HG03558 (cell line): ENCODE data around the gene ESRRG.

Source experiments
- ATAC-seq: cut with Tn5 transposase; IDR thresholded peaks from one replicate; pipeline ENCODE4 v1.9.1; 2021; ENCODE audit warnings: moderate number of reproducible peaks; ENCODE audit not compliant: unreplicated experiment; ENCODE audit errors: extremely low read depth

Gene ESRRG

DNA sequence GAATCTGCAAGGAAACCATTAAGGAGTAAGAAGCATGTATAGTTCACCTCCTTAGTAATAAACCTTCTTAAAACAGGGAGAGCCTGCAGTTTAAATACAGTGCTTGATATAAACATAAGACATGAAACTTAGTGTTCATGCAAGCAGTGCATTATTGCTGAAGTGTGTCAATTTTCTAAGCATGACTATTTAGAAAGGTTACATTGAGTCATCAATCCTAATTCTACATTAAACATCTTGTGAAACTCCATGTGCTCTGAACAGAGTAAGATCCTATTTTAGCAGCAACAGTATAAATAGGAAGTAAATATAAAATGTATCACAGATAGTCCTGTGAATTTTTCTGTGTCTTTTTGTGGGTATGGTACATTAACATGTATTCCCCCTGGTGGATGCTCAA is 135.5 kb downstream of the ESRRG start:
- no peak for ATAC-seq

DNA sequence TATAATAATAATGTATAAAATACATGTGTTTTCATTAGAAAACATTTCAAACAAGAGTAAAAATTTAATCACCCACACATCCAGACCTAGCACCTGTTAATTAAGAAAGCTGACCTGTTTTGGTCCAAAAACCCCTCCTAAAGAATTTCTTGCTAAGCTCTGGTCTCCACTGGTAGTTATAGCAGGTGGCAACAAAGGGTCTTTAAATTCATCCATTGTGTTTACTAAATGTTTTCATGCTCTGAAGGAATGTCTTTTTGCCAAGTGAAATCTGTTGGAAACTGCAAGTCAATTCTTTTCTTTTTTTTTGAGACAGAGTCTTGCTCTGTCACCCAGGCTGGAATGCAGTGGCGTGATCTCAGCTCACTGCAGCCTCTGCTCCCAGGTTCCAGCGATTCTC is 141.1 kb downstream of the ESRRG start:
- no peak for ATAC-seq

DNA sequence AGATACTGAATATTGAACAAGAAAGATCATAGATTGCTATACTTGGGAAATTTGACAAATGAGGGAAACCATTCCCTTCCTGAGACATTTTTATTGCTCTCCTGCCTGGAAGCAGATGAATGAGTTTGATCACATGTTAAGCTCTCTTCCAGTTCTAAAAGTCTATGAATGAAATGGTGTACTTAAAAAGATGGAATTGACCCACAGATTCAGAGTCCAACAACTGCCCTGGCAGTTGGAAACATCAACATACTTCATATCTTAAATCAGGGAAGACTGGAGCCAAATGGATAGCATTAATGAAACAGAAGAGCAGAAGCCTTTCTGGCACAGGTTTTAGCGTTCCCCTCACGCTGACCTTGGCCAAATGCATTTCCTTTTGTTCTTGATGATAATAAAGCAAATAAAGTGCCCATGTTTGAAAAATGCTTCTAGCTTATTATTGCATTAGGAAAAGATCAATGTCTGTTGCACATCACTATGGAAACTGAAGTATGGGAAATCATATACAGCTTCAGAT is 142.6 kb downstream of the ESRRG start:
- ATAC-seq, result no peak

DNA sequence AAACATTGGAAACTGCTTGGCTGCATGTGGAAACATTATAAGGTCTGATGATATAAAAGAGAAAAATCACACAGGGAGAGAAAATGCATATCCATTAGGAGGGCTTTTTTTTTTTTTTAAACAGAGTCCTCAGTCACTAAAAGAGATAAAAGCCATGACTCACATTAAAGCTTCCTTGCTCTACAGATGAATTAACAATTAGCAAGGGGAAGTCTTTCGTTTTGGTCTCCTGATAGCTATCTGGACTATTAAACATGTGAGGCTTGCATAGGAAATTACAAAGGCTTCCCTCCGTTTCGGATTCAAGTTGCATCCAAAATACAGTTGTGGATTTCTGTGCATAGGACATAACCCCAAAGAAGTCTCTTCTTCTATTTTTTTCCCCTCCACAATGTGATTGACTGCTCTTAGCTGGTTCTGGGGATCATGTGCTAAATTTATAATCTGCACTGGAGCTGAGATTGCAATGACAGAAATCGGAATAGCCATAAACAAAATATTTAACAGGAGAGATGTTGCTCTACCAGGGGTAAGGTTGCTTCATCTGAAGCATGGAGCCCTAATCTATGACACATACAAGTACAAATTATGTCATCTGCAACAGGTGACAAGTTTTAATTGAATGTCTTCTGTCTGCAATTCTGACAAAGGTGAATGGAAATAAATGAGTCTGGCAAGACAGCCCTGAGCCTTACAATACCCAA is 146.8 kb downstream of the ESRRG start:
- ATAC-seq, result no peak

DNA sequence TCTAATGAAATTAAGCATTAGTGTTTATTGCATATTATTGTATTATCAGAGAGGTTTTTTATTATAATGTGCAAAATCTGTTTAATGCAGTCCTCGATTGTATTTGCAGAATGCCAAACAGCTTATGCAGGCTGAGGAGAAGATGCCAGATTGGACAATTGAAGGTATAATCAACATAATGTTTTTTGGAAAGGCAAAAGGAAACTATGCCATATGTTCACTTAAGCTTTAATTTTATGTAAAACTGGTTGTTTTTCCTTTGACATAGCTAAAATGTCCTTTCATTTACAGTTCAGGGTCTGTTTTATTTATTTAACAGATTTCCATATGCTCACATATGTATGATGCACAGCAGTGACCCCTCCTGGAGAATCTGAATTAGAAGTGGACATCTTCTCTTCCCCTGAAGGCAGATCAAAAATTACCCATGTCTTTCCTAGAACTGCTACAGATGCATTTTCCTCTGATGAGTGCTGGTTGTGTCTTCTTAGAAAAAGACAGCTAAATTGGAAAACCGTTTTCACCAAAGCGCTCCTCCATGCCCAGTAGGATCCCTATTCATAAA is 156.5 kb downstream of the ESRRG start:
- no peak for ATAC-seq

DNA sequence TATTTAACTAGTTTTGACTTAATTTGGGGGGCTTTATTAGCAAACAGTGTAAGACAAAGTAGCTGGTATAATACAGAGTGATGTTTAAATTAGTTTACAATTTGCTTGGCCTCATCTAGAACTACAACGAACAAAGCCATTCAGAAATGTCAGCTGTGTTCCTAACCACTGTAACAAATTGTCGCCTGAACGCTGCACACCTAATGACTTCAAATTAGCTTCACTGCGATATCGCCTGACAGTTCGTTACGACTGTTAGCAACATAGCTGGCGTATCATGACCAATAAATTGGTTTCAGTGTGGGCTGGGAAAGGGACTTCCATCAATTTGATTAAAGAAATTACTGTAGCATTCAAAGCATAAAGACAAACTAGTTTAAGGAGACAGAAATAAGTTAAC is 160.1 kb downstream of the ESRRG start:
- ATAC-seq, result no peak

DNA sequence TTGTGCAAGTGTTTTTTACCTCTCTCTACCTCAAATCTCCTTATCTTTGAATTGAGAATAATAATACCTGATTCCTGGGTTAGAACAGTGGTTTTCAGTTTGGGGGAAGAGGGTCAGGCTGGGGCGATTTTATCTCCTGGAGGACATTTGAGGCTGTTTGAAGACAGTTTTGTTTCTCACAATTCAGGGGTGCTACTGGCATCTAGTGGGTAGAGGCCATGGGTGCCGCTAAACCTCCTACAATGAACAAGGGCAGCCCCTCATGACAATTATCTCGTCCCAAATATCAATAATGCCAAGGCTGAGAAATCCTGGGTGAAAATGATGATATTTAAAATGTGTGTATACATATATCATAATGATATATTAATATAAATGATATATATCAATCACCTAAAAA is 160.8 kb downstream of the ESRRG start:
- ATAC-seq, result no peak

DNA sequence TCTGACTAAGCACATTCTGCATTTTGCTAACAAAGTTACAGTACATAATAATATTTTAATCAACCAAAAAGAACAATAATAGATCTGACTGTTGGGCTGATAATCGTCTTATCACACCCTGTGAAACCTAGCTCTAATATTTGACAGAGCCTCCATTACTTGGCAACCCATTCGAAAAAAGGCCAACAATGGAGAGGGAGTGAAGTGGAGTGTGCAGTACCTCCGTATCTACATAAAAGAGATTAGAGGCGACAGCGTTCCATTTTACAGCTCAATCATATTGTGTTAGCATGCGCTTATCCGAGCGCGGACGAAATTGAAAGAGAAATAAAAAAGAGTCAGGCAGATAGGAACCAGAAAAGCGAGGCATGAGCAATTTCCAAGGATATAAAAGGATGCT is 162.7 kb downstream of the ESRRG start:
- ATAC-seq, result no peak

DNA sequence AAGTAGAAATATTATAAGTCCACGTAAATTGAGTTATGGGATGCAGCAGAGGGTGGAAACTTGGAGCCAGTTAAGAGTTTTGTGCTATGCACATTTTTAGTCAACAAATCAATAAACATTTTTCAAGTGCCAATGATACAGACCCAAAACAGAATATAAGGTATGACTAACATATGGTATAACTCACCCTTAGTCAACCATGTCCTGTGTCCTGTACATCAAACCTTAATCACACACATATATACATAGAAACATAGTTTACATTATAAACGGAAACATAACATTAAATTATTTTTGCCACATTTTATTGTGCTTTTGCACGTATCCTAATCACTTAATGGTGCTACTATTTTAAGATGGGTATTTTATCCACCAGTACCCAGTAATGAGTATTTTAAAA is 163.9 kb downstream of the ESRRG start:
- no peak for ATAC-seq

DNA sequence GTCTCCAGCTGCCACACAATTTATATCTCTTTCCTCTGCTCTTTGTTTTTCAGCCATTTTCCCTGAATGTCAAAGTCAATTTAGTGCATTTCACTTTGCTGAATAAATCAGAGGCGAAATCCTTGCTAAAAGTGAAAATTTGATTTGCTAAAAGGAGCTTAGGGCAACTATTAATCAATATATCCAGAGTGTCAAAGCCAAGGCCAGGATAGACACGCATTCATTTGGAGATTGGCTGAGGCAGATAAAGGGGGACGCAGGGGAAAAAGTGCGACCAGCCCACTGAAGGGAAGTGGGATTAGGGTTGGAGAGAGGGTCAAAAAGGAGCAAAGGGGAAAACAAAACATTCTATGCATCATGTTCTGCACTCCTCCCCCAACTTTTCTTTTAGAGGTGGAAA is 167.6 kb downstream of the ESRRG start:
- ATAC-seq, result no peak

DNA sequence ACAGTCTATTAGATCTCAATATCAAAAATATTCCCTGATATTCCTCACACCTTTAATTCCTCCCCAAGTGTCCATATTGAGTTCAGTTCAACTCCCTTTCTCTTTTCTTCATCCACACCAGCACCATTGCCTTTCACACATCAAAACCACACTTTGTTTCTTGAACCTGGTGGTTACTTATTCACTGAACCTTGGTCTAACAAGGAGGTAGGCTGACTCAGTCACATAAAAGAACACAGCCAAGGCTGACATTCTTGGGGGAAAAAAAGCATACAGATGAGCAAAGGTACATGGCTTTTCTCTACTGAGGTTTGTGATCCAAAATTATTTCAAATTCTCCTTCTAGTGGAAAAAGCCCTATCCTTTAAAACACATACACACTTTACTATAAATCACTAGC is 168.3 kb downstream of the ESRRG start:
- no peak for ATAC-seq

DNA sequence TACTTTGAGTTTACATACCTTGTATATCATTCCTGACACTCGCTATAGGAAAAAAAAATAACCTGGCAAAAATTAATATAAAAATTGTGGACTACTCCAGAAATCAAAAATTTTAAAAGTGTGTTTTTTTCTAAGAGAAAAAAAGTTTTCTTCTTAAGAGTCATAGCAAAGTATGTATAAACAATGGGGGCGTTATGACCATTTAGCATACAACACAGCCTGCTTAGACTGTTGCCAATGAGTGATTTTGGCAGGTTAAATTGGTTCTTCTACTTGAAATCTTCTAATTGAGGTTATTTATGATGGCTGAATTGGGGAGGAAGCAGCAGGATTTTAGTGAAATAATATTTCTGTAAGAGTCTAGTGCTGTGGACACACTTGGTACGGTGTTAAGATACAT is 169.5 kb downstream of the ESRRG start:
- ATAC-seq, result no peak

DNA sequence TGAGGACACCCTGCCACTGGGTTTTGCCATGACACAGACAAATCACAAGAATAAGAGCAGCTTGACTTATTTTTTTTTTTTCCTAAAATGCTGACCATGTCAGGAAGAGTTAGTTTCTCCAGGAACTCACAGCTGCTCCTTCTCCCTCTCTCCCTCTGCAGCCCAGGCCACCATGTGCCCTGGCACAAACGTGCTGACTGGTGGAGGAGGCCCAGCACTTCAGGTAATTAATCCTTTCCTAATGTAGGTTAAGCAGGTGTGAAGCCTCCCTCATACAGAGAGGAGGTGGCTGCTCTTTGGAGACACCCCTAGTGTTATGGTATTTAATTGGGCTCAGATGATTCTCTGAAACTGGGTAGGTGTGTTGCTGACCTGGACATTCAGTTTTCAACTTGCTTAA is 170.2 kb downstream of the ESRRG start:
- ATAC-seq, result no peak

DNA sequence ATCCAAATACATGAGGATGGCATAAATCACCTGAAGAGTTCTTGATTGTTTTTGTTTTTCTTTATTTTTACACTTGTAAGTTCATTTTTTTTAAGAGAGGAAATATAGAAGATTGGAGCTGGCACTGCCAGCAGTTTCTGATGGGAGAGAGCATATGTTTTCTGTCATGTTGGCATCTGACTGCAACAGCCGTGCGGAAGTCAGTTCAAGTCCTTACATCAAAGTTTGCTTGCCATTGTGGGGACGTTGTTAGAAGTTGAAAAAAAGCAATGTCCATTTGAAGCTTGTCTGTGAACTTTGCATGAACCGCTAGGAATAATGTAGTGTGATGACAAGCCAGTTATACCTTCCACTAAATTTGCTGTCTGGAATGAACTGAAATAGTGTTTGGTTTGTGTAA is 173.4 kb downstream of the ESRRG start:
- no peak for ATAC-seq

DNA sequence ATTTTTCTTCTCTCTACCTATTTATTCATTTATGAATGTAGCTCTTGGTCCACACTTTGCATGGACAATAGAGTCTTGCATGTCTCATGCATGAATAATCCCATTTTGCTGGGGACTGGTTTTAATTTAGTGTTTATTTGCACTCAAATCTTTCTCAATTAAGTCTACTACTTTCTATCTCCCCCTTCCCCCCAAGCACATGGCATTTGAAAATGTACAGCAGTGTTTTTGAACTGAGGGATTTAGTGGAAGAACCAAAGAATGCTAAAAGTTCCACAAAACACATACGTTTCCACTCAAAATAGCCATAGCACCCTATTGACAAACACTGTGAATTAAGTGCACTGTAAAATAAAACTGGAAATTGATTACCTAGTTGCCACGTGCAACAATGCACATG is 180.5 kb downstream of the ESRRG start:
- no peak for ATAC-seq

DNA sequence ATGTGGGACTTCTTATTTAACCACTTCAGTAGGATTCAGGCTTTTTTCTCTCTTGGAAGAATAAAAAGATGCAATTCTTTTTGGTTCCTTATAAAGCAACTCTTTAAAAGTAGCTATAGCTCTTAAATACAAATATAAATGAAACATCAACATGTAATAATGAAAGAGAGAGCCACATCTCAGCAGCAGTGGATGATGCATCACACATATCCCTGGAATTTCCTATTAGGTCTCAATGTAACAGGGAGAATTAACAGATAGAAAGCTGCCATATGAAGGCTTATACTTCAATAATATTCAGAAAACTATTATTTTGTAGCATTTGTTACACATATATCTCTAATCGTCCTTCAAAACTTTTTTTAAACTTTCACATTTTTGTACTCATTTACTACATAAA is 181.0 kb downstream of the ESRRG start:
- no peak for ATAC-seq

DNA sequence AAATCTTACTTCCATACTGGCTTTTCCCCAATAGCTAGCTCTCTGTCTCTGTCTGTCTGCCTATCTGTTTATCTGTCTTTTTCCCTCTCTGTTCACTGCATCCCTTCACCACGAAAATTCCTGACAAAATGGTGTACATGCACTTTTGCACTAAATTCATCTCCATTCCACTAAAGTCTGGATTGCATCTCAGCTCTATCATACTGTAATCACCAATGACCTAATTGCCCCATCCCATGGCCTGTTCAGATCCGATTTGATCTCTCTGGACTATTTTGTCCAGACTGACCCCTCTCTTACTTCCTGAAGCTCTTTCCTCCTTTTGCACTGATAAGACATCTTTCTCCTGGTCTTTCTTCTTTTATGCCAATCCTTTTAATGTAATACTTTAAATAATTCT is 187.5 kb downstream of the ESRRG start:
- no peak for ATAC-seq

DNA sequence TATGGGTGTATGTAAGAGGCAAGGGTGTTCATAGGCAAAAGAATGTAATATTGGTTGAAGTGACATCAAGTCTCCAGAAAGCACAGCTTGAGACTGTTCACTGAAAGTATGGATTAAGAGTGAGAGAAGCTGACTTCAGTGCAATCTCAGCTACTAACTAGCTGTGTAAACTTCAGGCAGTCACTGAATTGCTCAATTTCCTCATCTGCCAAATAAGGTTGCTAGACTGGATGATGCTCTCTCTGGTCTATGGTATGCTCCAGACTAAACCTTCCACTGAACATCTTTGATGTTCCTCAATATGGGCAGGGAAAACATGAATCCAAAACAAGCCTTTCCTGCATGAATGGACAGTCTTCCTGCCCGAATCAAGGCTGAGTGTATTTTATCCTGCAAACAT is 188.2 kb downstream of the ESRRG start:
- no peak for ATAC-seq

DNA sequence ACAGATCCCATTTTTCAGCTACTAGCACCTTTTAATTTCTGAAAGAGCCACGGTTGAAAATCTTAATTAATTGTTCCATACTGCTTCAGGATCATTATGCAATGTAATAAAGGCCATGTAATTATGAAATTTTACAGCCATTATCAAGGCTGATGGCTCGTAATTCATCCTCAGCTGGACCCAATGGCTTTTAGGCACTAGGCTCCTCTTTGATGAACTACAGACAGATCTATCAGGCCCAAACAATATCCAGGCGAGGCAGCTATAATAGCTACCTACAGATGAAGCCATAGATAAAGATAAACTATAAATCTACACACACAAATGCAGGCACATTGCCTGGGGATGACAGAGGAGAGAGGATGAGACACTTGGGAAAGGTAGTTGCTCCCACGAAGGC is 189.5 kb downstream of the ESRRG start:
- ATAC-seq, result no peak

DNA sequence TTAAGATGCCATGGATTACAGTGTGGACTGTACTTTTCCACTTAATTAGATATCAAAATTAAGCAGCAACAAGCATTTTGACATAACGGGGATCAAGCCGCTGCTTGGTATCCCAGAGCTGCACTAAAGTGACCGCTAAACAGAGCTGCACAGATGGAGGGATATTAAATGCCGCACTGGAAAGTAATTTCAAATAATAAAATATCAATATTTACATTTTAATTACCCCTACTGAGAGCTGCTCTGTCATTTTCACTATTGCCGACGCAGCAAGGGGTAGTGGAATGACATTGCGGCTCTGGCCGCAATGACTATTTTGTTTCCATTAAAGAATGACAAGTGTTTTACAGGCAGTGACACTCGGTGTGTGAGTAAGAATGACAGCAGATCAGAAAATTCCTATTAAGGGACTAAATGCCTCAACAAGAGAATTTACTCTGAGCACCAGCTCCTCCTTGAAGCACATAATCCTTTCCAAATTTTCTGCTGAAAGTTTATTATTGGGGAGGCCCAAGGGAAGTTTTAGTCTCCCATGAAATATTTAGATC is 190.9 kb downstream of the ESRRG start:
- no peak for ATAC-seq

DNA sequence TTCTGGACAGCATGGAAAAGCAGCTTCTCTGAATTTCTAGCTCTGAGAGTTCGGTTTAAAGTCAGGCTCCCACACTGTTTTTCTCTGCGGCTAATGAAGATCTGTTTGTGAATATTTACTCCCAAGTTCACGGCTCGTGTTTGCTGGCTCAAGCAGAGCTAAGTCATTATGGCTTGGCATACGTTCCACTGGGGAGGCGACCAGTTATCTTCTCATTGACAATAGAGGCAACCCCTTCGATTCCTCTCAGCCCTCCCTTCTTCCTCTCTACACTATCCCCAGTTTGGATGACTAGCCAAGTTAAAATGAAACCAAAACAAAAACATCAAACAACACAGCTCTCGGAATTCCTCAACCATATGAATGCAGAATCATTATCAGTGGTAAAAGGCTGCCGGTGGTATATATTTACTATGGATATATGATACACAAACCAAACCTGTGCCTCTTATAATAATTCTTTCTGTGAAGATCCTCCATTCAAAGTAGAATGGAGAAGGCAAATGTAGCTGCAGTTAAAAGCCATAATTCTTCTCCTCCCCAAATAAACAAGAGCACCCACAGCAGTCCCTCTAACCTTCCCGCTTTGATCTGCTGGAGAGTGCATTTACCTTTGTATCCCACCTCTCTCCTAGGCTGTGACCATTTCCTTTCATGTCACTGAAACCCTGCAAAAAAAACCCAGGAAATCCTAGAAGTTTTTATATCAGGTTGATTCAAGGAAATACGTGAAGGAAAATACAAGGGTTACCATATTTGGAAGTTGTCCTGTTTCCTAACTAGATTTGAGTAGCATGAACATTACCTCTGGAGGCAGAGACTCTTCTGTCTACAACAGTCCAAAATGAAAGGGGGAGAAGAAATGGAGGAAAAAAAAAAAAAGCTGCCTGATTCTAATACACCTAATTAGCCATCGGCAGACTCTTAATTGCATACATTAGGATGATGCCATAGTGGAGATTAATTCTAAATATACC is 191.7 kb downstream of the ESRRG start:
- ATAC-seq, result peak; percentile 38
